ENCODE measurements around the gene INPP4A. TPM values are rescaled to one million over a fixed set of nuclear protein-coding genes. Genes with fewer than 3 reads are reported as not detected.

INPP4A gene
- total RNA-seq, 1 donor from 2014 or later, result 9.3 TPM

DNA sequence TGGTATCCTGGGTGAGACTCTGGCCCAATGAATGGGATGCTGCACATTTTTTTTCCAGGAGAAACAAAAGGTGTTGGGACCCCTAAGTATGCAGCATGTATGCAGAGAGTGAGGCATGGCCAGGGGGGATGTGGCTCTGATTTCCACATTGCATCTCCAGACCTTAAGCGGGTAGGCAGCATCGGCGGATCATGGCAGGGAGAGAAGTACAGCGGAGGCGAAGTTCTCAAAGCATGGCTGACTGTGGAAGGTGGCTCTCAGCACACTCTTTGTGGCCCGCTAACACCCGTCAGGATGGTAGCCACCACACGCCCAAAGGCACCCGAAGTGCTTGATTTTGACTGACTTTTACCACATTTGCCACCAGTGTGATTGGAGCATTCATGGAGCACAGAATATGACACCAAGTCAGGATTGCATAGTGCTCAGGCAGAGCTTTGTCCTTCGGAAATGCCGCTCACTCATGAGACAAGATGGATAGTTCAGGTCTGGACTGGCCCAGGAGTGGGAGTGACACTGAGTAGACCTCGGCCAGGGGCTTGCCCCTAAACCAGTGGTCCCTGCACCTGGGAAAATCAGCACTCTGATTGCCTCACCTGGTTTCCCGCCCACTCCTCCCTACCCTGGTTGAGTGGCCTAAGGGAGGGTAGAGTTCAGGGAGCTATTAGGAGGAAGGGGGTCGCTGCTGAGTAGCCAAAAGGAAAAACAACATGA is 14.2 kb downstream of the INPP4A start:
- ATAC-seq (no peak), DNase-seq (ENCODE audit: low spot score) (no peak)

DNA sequence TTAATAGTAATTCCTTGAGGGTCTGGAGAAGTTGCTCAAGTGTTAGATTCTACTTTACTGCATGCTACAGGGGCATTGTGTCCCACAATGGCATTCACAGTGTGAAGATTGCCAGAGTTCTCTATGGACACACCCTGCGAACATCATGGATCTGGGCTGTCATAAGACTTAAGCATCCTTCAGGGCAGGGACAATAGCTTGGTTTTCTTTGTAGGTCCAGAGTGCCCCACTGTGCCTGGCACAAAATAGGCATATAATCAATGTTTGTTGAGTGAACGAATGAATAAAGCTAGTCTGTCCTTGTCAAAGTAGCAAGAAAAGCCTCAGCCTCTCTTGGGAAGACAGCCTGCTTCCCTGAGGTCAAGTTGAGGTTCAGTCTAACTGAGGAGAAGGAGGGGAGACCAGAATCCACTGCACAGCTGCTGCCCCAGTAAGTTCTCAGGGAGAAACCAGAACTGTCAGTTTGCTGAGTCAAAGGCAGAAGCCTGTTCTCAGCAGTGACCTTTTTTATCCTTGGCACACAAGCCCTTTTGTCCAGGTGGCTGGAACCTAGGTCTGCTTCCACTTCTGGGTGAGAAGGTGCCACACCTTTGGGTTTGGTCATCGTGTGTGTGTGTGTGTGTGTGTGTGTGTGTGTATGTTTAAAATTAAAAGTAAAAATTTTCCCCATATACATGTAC is 15.0 kb downstream of the INPP4A start:
- peak; percentile 41 for ATAC-seq
- no peak for DNase-seq (ENCODE audit: low spot score)

DNA sequence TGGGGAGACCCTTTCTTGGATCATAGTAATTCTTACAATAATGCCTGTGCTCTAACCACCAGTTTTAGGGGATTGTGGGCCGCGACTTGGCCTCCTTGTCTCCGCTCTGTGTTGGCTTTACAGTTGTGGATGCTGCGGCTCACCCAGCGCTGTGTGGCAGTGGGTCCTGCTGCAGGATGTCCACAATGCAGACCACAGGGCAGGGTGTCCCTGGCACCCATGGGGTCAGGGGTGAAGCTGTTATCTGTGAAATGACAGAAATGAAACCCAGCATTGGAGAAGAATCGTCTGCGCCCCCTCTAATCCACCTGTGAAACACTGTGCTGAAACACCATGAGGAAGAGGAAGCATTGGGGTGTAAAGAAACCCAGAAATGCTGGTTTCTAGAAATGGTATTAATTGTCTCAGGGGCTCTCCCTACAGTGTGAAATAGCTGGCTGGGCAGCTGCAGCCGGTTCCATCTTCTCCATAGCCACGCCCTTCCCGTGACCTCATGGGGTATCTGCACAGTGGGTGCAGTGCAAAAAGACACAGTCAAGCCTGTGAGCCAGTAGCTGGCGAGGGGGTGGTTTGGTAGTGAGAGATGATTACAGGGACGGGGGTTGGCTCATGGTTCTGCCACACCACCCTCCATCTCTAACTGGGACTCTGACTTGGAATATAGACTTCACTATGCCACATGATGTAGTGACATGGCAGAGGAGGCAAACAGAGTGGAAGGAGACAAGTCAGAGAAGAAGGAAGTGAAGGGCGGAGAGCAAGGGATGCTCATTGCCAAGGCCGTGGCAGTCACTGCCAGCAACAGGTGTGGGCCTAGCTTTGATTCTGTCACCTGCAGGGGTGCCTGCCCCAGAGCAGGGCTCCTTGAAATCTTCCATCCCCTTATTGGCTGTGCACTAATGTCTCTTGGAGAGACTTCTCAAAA is 16.2 kb downstream of the INPP4A start:
- ATAC-seq (no peak), DNase-seq (ENCODE audit: low spot score) (peak; percentile 38)

DNA sequence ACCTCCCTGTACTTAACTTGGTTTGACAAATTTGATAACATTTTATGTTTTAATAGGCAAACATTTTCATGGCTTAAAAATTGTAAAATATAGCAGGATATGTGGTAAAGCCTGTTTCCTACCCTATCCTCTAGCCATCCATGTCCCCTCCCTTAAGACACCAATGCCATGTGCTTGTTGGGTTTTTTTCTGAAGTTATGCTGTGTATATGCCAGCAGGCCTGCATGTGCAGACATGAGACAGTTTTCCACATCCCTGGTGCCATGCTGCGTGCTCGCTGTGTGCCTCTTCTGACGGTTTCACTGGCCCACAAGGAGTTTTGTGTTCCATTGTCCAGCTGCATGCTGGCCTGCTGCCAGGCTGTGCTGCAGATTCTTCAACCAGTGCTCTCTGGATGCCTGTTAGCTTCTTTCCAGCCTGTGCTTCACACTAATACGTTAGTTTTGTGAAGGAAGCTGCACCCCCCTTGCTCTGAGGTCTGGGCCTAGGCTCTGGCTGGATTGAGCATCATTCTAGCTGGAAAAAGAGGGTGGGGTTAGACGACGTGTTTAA is 16.9 kb downstream of the INPP4A start:
- ATAC-seq (no peak), DNase-seq (ENCODE audit: low spot score) (no peak)

DNA sequence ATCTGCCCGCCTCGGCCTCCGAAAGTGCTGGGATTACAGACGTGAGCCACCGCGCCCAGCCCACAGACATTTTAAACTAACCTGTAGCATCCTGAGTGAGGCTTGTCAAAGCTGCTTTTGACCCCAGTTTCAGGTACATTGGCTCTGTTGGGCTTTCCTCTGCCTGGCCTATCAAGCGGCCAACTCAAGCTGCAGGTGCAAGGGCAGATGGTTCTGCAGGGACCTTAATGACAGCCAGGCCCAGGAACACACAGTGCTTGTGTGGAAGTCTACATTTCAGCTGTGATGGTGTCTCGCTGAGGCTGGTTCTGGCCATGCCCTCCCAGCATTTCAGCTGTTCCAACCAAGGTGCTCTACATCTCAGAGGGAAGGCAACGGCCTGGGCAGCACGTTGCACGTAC is 18.4 kb downstream of the INPP4A start:
- ATAC-seq (no peak), DNase-seq (ENCODE audit: low spot score) (no peak)

DNA sequence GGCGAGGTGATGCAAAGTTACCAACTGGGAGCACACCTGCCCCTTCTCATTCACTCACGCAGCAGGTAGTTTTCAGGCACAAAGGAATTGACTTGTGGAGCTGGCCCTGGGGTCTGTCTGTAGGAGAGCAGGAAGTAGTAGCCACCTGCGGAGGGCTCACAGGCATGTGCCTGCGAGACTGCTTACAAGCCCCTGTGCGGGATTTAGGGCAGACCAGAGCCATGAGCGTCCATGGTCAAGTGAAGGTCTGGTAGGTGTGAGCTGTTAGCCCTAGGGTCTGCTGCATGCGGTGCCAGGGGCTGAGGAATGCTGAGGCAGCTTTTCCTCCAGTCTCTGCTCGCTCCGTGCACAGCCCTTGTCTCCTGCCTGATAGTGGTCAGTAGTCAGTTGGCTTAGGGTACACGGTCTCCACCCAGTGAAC is 18.9 kb downstream of the INPP4A start:
- DNase-seq (ENCODE audit: low spot score) (no peak), ATAC-seq (no peak)

DNA sequence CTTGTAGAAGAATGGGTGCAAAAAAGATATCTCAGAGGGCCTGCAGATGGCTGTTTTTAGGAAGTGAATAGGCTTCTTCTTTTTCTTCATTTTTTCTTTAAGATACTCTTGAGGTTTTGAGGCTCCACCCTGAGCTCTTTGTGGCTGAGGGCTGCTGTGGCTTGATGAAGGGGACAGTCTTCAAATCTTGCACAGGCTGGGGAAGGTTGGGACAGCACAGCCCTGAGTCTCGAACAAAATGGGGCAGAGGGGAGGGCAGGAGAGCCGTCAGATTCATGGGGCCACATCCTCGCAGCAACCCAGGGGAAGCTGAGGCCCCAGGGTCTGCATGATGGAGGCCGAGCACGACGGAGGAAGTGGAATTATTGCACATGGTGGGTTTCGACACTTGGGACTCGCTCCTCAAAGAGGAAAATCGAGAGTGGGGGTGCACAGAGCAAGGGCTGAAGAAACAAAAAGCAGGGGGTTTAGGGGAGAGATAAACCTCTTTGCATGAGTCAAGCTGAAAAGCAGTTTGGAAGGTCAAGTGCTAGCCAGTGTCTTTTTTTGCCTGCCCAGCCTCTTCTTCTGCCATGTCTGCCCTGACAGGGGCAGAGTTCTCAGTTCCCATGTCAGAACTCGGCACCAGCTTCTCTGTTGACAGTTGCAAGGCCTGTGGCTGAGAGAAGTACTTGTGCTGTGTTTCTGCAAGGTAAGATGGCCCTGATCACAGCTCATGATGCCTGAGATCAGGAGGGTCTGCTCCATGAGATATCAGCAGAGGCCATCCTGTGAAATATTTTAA is 19.5 kb downstream of the INPP4A start:
- ATAC-seq, result peak; percentile 17
- no peak for DNase-seq (ENCODE audit: low spot score)

DNA sequence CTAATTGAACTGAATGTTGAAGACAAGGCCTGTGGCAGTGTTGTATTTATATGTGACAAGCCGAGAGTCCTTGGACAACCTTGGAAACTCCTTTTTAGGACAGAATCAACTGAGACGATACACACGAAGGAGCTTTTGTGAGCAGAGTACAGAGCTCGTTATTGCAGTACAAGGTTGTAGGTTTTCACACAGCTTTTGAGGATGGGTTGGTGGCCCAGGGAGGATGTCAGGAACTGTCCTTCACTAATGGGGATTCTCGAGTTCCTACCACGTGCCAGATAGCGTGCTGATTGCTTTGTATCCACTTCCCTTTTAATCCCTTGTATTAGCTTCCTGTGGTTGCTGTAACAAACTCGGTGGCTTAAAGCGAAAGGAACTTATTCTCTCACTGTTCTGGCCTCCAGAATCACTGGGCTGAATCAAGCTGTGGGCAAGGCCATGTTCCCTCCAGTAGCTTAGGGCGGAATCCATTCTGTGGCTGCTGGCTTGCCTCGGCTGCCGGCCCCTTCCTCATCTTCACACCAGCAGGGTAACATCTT is 20.2 kb downstream of the INPP4A start:
- no peak for DNase-seq (ENCODE audit: low spot score)
- peak; percentile 45 for ATAC-seq

DNA sequence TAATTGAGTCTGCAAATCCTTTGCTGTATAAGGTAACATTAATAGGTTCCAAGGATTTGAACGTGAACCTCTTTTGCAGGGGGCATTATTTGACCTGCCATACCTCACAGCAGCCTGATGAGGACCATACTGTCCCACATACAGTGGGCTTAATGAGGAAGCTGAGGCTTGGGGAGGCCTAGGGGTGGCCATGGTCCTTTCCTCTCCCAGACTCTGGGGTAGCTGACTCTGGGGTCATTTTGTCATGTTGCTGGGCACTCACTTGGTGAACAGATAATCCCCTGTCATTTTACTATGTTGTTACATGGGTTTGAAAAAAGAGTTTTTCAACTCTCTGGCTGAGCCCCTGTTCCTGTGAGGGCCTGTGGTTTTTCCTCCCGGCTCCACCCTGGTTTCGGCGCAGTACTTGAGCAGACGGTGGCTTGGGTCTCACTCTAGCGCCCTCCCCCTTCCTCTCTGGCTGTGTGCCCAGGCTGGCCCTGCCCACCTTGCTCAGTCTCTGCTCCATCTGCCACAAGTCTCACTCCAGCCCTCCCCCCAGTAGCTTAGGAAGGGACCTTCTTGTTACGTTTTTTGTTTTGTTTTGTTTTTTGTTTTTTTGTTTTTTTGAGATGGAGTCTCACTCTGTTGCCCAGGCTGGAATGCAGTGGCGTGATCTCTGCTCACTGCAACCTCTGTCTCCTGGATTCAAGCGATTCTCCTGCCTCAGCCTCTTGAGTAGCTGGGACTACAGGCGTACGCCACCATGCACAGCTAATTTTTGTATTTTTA is 21.0 kb downstream of the INPP4A start:
- ATAC-seq (peak; percentile 73), DNase-seq (ENCODE audit: low spot score) (peak; percentile 65)

DNA sequence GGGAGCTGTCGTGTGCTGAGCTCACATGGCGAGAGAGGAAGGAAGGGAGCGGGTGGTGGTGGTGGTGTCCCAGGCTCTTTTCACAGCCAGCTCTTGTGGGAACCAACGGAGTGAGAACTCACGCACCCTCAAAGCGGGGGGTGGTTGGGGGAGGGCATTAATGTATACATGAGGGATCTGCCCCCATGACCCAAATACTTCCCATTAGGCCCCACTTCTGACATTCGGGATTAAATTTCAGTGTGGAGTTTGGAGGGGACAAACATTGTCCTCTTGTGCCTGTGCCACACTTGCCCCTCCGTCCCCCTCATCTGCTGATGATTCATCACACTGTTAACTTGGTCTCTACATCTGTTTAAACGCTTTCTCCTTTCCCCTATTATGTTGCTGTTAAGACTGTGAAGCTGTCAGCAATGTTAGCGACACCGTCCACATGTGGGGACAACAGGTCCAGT is 22.5 kb downstream of the INPP4A start:
- DNase-seq (ENCODE audit: low spot score), result no peak
- ATAC-seq, result no peak

DNA sequence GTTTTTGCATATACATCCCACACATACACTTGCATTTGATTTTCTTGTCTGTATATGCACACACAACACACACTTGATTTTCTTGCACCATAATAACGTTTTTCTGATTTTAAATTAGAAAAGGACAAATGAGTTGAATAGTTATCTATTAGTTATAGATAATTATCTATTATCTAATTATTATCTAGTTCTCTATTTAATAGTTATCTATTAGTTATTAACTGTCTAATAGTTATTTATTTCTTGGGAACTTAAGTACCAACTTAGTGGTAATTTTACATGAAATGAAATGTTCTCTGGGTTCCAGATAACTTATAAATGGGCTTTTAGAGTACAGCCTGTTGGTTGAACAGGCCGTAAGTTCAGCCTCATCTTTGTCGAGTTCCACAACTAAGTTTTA is 23.0 kb downstream of the INPP4A start:
- ATAC-seq (no peak), DNase-seq (ENCODE audit: low spot score) (no peak)

DNA sequence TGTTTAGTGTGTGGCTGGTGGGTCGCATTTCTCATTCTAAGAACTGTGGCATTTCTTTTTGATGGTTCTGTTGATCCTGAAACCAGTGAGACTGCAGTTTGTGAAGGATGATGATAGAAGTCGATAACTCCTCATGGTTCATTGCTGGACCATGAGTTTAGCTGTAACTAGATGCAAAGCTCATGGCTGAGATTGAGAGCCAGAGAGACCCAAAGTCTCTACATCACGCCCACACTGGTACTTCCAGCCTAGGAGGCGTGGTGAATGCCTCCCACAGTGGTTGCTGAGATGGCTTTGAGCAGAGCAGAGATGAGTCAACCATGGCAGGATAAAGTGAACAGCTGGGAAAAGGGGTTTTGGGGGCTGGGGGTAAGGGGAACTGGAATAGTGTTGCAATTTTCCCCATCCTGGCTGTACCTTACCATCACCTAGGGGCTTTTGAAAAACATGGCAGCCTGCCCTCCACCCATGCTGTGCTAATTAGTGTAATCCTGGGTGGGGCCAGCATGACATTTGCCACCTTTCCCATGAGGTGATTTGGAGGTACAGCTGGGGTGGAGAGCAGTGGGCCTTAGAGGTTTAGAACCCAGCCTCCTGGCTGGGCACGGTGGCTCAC is 24.1 kb downstream of the INPP4A start:
- DNase-seq (ENCODE audit: low spot score) (no peak), ATAC-seq (no peak)

DNA sequence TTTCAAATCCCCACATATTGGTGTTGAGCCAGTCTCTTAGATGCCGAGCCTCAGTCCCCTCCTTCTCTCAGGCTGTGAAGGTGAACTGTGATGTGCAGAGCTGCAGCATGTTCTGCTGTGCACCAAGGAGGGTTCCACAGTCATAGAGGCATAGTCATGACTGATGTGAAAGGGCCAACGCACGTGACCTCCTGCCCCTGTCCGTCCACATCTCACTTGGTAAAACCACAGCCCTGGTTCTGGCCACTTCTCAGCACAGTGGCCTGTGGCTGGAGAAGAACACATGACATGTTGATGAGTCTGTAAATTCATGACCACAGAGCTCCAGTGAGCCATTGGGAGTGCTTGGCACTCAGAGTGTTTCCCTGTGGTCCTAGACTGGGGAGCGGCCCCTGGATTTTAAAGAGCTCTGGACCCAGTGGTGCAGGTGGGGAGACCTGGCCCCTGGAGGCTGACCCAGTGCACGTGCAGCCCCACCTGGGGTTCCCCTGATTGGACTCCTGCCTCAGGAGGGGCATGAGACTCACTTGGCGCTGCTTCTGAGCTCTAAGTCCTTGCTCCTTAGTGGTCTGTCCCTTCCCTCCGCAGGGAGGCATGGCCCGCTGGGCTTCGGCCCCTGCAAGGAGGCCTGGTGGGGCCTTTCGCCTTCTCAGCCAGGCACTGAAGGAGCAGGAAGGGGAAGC is 25.3 kb downstream of the INPP4A start:
- DNase-seq (ENCODE audit: low spot score) (no peak), ATAC-seq (no peak)

DNA sequence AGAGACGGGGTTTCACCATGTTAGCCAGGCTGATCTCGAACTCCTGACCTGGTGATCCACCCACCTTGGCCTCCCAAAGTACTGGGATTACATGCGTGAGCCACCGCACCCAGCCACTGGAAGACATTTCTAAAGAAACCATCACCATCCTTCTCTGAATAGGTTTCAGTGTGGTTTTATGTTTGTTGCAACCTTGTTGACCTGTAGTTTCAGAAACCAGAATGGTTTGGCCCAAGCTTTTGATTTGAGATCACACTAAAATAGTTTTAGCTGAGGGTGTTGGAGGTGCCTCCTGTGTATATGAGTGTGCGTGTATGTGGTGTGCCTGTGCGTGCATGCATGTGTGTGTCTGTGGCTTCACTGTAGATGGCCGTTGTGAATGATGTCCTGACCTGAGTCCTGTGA is 26.2 kb downstream of the INPP4A start:
- DNase-seq (ENCODE audit: low spot score) (no peak), ATAC-seq (no peak)

DNA sequence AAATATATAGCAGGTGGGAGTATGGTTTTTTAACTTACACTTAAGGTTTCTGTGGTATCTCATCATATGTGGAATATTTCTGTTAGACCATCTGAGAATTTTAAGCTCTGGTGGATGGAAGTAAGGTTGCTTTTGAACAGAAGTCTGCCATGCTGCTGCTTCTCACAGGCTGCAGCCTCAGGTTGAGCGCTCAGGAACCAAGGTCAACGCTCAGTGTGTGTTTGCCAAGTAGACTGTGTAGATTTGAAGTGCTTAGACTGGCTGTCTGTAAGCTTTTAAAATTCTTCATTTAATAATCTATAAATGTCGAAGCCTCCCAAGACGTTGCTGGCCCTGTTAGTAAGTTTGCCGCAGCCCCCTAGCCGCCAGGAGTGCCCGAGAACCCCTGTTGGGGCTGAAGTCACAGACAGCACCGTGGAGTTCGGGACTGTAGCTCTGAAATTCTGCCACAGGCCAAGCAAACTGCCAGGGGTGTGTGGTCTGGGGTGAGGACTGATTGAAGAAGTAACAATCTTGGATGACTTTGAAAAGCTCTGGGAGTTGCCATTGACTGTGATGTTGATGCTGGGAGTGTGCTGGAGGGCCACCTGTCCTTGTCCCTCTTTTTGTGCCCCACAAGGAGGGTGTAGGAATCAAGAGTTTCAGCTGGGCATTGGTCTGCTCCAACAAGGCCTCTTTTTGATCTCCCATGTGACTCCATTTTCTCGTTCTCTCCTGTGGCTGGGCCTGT is 26.9 kb downstream of the INPP4A start:
- ATAC-seq (no peak), DNase-seq (ENCODE audit: low spot score) (no peak)

DNA sequence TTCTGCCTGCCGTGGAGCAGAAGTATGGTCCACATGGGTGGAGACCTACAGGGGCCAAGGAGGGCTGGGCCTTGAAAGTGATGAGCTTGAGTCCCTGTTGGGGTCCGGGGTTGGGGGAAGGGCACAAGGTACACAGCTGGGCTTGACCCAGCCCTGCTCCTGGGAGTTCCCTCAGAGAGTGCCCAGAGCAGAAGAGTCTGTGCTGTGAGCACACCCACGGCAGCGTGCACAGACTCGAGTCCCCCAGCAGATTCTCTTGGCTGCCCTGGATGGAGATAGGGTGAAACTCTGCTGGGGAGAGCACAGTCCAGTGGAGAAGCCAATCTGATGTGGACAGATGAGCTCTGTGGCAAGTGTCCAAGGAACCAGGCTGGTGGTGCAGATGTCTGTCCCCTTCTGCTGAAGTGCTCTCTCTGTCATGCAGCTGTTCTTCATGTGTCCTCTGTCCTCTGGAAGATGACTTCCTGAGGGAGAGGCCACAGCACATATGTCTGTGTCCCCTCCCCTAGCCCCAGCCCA is 27.5 kb downstream of the INPP4A start:
- no peak for ATAC-seq
- DNase-seq (ENCODE audit: low spot score), result no peak

DNA sequence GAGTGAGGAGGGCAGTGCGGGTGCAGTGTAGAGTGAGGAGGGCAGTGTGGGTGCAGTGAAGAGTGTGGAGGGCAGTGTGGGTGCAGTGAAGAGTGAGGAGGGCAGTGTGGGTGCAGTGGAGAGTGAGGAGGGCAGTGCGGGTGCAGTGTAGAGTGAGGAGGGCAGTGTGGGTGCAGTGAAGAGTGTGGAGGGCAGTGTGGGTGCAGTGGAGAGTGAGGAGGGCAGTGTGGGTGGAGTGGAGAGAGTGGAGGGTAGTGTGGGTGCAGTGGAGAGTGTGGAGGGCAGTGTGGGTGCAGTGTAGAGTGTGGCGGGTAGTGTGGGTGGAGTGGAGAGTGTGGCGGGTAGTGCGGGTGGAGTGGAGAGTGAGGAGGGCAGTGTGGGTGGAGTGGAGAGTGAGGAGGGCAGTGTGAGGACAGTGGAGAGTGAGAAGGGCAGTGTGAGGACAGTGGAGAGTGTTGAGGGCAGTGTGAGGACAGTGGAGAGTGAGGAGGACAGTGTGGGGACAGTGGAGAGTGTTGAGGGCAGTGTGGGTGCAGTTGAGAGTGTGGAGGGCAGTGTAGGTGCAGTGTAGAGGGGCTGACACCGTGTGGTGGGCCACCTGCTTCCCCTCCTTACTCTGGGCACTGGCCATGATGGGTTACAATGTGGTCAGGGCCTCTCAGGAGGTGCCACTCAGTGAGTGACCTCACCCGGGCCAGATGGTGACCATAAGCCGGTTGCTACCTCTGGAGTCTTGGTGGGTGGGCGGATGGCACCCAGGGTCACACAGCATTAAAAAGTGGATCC is 28.5 kb downstream of the INPP4A start:
- DNase-seq (ENCODE audit: low spot score), result no peak
- no peak for ATAC-seq

Data from left lobe of liver (tissue), 2 donors.